NCI-H2081 treated with DMSO at 0.1 percent for 48 hours (cell line): ENCODE measurements around the gene SOCS3.
"Not testable (repeated sequence)": the region's sequence is repeated elsewhere in the genome, so short reads cannot be mapped to it uniquely, and the experiment has no call there.

Experiments used
- DNase-seq: peaks from one replicate; lab custom pipeline; 2025; lab: John Stamatoyannopoulos, UW

Gene SOCS3

DNA sequence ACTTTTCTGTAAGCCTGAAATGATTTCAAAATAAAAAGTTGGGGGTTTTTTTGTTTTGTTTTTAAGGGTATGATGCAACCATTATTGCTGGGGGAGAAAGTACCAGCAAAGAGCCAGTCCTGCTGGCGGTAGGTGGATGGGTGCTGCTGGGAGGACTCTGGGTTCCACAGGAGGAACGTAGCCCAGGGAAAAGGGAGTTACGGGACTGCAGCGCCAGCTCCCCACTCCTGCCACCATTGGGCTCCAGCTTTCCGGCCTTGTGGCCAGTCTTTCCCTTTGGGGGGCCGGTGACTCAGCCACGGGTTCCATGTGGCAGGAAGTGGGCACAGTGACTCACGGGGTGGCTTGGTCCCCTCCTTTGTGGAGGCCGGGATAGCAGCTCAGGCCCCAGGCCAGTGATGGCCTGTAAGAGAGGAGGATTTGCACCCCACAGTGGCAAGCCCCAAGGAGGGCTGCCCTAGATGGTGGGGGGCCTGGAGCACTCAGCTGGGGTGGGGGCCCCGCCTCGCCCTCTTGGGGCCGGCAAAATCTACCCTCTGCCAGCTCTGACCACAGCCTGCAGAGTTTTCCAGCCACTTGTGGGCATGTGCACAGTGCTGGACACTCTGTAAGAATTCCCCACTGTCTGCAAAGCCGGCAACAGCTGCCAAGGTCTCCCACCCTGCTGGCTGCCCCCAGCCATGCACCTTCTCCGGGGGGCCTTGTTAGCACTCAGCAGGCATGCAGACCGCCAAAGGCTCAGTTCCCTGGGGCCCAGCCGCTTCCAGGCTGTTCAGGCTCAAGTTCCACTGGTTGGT lies 30.4 kb downstream of the SOCS3 start:
- no peak for DNase-seq

DNA sequence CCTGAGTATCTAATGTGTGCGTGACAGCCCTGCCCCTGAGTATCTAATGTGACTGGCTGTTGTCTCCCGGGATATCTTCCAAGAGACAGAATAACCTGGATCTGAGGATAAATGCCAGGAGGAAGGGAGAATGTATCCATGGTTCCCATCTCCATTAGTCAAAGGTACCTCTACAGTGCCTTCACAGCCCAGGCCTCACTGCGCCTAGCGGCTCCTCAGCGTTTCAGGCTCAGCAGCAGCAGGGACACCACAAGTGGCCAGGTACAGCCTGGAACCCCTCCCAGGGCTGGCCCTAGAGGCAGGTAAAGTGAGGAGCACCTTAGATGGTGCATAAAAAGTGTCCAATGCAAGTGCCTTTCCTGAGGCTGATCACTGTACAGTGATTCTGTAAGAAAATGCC lies 32.0 kb downstream of the SOCS3 start:
- DNase-seq = no peak

DNA sequence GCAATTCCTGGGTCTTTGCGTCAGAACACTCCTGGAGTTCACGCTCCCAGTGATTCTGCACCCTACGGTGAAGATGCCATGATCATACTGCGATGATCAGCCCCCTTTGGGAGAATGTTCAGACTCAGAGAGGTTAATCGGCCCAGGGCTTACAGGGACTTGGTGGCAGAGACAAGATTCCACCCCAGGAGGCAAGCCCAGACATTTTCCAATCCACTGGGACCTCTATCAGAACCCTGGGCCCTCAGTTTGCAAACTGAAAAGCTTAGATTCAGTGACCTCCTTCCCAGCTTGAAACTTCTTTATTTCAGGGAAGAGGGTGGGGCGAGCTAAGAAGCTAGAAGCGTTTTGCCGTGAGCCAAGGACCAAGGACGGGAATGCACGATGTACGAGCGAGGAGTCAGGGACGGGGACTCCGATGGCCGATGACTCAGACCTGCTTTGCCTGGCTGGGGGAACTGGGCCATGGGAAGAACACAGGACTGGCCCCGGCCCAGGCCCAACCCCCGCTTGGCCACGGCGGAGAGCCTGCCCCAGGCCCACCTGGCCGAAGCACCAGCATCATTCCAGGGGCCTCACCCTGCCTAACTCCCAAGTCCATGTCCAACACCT lies 34.7 kb downstream of the SOCS3 start:
- DNase-seq = no peak

DNA sequence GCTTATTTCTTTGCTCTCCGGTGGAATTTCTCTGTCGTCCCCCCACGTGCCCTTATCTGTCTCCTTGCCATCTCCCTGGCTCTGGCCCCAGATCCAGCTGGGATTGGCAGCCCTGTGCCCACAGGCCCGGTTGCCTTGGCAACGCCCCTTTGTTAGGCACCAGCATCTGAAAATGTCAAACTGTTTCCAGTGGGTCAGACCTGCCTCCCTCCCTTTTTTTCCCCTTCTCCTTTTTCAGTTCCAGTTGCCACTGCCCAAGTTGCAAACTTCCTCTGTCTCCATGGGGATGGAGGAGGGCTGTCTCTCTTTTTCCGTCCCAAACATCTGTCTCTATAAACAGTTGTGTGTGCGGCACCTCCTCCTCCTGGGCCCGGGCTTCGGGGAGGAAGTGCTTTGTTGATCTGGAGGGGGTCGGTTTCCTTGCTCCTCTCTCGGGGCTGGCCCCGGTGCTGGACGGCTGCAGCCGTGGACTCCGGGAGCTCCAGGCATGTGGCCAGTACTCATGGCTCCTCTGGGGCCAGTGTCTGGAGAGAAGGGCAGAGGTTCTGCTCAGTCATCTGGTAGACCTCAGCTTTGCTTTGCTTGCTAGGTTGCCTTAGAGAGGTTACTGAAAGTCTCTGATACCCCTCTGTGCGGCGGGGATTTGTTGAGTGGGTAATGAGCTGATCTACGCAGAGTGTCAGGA lies 35.3 kb downstream of the SOCS3 start:
- DNase-seq = no peak

DNA sequence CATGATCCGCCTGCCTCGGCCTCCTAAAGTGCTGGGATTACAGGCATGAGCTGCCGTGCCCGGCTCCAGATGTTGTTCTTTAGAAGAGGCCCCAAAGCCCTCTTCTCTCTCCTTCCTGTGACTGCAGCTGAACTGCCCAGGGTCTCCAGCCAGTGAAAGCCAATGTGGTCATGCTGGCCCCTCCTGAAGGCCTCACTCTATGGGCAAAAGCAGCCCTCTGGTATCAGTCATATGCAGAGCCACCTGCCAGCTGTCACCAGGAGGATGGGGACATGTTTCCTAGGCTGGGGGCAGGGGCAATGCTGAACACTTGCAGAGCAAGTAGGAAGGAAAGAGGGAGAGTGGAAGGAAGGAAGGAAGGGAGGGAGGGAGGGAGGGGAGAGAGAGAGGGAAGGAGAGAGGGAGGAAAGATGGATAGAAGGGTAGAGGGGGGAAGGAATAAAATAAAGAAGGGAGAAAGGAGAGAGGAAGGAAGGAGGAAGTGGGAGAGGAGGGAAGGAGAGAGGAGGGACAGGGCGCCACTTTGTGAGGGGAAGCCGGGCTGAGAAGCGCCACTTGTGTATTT lies 36.0 kb downstream of the SOCS3 start:
- DNase-seq = no peak

DNA sequence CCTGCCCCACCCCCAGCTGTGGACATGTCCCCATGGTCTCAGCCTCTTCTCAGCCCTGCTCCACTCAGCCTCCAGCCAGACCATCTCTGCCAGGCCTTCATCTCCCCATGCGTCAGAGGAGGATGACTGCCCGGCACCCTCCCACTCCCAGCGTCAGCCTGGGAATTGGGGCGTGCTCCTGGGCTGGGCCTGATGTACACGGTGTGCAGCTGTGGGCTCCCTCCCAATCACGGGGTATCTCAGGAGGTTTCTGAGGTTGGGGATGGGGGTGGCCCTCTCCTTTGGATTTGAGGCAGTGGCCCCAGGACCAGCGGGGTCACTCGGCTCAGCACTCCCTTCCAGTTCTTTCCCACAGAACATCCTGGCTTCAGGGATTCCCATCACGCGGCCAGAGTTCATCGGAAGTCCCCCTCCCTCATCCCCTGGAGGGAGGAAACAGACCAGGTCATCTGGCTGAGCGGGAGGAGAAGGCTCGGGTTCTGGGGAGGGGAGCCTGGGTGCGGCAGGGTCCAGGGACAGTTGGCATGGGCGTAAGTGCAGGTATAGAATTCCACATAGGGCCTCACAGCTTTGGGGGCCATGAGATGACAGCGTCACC lies 36.9 kb downstream of the SOCS3 start:
- DNase-seq = no peak

DNA sequence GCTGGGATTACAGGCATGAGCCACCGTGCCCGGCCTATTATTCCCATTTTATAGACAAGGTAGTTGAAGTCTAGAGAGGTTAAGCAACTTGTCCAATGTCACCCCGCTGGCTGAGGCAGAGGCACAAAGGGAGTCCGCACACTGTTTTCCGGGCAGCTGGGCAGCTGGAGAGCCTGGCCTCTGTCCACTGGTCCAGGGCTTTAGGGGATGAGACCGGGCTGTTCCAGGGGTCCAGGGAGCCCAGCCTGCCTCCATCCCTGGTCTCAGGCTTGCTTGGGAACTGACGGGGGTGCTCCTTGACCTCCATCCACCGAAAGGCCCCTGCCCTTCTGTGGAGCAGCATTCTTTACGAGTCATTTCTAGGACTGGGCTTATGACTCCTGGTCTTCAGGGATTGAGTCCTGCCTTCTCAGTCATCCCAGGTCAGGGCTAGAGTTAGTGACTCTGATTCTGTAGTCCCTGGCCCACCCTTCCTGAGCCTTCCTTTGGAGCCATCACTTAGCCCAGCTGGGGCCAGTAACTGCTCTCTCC lies 37.5 kb downstream of the SOCS3 start:
- no peak for DNase-seq

DNA sequence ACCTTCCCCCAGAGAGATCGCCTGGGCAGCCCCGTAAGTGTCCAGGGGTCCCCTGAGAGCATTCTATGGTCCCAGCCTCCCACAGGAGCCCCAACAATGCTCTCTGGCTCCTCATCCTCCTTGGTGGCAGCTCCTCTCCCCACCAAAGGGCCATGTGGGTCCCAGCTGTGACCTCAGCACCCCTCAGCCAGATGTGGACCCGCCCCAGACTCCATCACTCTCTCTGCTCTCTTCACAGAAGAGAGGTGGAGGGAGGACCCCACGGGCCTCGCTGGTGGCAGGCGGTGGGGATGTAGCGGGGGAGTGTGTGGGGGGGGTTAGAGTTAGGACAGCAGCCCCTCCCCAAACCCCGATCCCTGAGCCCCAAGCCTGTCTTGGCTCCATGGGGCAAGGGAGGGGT lies 41.0 kb downstream of the SOCS3 start:
- no peak for DNase-seq

DNA sequence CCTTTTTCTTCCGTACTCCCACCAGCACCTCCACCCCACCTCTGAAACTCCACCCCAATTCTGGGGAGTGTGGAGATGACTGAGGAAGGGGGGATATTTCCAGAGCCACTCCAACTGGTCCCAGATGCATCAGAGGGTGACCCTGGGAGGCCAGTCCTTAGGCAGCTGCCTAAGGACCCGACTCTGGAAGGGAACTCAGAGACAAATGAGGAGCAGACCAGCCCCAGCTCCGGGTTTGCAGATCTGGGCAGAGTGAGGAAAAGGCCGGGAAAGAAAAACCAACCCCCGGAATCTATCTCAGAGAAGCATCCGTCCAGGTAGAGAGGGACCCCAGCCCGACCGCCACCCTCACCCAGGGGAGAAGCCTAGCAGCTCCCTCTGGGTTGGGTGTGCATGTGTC lies 41.5 kb downstream of the SOCS3 start:
- no peak for DNase-seq

DNA sequence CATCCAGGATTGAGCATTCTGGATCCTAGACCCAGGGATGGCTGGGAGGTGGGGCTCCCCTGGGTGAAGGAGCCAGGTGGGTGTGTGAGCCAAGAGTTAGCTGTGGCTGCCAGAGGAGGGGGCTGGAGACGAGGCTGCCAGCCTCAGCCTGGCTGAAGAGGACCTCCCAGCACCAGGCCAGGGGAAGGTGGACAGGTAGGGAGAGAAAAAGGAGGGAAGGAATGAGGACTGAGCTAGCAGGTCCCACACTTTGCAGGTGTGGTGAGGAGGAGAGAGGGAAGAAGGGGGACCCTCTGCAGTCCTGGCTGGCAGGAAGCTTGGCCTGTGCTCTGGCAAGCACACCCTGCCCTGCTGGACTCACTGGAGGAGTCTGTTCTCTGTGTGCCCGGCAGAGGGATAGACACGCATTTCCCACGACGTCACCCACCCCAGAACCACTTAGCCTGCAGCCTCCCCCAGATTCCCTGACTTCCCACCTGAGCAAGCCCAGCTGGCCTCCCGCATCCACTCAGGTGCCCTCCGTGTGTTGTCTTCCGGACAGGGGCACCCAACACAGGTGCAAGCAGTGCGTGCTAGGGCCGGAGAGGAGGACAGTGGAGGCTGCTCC lies 42.0 kb downstream of the SOCS3 start:
- no peak for DNase-seq

DNA sequence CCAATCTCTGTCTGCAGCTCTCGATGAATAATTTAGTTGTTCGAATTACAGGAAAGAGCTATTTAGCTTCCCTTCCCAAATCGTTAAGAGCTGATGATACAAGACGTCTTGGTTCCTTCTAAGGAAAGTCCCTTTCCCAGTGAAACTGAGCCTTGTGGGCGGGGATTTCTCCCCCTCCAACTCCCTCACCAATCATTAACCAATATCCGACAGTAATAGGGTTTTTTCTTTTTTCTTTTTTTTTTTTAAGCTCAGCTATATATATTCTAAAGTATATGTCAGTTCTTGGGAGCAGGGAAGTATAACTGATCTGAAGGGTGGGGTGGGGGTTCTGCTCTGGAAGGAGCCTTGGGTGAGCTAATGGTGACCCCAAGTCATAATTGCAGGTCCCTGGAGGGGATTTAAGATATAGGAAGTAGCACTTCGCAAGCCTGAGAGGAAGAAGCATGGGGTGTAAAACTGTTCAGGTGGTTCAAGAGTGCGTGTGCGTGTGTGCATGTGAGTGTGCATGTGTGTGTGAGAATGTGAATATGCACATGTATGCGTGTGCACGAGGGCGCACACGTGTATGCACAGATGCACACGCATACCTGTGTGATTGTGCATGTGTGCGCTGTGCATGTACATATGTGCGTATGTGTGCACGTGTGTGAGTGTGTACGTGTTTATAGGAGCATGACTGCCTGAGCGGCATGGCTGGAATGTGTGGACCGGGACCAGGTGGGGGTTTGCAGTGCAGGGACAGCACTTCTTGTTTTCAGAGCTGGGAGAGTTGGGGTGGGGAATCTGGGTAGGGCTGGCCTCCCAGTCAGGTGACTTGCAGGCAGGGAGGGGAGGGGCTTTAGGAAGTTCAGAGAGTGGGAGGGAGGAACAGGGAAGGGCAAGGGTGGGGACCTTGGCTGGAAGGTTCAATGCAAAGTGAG lies 42.7 kb downstream of the SOCS3 start:
- no peak for DNase-seq

DNA sequence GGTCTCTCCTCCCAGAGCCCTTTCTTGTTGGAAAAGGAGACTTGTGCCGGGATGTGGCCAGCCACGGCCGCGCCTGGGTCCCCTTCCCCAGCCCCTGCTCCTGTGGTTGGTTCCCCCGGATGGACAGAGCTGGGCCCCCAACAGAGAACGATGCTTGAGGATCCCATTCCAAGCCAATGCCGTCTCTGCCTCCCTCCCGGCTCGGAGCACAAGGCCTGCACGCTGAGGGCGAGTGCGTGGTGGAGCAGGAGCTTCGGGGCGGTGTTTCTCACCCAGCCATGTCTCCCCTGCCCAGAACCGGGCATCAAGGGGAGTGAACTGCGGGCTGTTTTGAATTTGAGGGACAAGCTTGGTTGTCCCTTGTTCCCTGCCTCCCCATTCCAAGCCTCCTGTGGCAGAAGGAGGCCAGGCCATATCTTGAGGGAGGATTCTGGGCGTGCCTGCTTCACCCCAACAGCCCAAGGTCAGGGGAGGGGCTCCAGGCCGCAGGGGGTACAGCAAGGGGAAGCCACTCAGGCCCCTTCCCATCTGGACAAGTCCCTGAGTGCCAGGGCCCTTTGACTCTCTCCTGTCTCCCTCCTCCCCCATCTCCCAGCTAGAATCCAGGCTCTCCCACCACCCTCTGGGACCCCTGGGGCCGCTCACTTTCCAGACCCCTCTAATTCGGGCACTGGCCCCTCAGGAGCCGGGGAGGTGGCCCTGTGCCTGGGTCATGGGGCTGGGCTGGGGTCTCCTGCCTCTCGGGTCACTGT lies 43.6 kb downstream of the SOCS3 start:
- DNase-seq = no peak

DNA sequence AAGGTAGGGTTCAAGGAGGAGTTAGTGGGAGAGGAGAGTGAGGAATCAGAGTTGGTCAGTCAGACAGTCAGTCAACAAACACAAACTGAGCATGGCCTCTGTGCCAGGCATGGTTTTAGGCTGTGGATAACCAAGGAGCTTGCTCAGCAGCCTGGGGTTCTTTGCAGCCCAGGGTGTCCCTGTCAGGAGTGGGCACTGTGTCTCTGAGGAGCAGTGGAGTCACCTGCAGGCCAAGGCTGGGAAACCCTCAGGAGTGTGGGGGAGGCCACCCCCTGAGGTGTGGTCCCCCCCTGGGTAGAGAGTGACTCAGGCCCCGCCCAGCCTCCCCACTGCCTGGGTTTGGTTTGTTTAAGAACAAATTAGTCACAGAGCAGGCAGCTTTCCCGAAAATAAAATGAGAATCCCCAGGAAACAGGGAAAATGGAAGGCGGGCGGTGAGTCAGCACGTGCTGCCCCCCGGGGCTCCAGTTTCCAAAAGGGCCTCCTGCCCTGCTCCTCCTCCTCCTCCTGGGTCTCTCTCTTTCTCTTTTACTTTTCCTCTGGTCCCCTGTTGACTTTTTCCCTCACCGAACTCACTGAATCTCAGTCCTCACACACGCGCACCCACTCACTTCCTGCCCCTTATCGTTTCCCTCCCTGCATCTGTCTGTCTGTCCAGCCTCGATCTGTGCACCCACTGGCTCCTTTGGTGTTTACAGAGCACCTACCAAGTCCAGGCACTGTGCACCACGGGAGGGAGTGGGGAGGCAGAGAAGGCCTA lies 44.3 kb downstream of the SOCS3 start:
- peak; percentile 19 for DNase-seq

DNA sequence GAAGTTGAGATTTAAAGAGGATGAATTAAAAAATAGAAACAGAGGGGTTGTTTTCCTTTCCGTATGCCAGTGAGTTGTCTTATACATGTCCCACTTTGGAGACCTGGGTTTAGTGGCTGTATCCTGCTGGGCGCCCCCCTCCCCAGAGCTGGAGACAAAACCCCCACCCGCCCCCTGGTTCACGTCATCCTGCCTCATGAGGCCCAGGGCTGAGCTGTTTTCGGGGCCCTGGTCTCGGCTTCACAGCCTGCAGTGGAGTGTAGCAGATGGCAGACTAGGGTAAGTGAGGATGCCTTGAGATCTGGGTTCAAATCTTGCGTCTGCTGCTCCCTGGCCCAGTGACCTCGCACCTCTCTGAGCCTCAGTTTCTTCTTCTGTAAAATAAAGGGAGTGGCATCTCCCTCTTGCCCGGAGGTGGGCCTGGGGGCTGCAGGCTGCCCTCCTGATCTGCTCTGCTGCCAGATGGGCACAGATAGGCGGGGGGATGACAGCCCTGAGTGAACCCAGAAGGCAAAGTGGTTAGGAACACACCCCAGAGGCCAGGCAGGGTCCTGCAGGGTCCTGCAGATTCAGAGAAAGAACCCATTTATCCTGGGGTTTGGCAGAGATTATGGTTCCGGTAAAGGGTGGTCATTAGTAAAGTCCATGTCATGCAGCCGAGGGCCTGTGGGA lies 45.1 kb downstream of the SOCS3 start:
- DNase-seq = no peak

DNA sequence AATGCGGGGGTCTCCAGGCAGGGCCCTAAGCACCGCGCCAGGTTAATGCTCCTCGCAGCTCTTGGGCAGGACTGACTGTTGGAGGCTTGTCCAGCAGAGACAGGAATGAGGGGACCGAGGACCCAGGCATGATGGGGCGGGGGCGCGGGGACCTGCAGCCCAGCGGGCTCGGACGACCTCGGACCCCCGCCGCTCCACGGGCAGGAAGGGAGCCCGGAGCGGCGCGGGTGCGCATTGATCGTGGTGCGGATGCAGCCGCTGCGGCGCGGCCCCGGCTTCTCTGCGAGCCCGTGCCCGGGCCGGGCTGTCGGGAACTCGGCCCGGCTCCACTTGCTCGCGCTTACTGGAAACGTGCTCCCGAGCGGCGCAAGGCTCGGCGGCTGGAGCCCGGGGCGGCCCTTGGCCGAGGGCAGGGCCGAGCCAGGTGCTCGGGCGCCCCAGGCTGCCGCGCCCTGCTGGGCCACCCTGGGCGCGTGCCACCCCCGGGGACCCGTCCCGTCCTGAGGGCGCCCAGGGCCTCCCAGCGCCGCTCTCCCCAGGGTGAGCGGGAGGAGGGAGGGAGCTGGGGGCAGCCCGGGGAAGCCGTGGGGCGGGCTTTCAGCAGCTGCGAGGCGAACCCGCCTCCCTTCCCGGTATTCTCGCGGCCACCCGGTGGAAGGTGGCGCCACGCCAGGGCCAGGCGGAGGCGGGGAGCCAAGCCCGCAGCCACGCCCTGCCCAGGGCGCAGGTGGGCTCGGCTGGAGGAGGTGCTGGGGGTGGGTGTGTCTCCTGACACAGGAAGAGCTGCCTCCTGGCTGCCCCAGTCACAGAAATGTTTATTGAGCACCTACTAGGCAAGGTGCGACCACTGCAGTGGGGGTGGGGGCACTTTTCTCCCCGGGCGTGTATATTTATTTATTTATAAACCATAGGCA lies 45.9 kb downstream of the SOCS3 start:
- peak; percentile 60 for DNase-seq

DNA sequence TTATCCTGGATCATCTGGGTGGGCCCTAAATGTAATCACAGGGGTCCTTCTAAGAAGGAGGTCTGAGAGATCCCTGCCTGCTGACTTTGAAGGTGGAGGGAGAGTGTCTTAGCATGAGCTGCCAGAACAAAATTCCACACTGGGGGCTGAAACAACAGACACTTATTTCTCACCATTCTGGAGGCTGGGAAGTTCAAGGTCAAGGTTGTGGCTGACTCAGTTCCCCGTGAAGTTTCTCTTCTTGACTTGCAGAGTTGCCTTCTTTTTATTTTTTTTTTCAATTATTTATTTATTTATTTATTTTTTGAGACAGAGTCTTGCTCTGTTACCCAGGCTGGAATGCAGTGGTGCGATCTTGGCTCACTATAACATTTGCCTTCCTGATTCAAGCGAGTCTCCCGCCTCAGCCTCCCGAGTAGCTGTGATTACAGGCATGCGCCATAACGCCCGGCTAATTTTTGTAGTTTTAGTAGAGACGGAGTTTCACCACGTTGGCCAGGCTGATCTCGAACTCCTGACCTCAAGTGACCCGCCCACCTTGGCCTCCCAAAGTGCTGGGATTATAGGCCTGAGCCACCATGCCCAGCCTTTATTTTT lies 50.1 kb downstream of the SOCS3 start:
- not testable (repeated sequence) for DNase-seq
